HG03460 (cell line): Measurements from ENCODE around the gene RAB29.

Experiments used
- ATAC-seq: cut with Tn5 transposase; IDR thresholded peaks from one replicate; pipeline ENCODE4 v1.9.1; 2021; ENCODE audit not compliant: unreplicated experiment

RAB29 gene, protein sequence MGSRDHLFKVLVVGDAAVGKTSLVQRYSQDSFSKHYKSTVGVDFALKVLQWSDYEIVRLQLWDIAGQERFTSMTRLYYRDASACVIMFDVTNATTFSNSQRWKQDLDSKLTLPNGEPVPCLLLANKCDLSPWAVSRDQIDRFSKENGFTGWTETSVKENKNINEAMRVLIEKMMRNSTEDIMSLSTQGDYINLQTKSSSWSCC

DNA sequence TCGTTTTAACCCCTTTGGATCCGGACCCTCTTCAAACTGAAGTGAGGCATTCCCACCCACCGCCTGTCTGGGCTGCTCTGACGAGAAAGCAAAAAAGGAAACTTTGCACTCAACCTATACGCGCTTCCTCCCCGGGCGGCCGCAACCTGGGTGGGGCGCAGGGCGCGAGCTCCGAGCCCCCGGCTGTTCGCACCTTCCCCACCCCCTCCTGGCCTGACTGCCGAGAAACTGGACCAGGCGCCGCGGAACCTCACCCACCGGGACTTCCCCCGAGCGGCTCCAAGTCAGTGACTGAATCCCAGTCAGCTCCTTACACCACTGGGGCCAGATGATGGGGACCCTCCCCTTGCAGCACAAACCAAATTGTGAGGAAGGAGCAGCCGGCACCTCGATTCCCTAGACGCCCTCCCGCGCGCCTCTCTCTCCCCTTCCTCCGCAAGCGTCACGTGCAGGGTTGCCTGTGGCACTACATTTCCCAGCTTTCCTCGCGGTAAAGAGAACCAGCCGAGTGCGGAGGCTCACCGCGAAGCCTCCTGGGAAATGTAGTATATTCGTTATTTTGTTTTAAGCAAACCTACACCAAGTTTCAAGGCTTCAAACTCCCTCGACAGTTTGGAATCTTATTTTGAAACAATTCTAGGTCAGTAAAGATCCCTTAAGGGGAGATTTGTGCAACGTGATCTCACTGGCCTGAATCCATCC, at the start of gene RAB29:
RAB29 (minus strand) TSS at position 468 of the 702 bp plus-strand sequence. CDS start 526 bp downstream, outside the sequence.
- ATAC-seq = peak; percentile 74

DNA sequence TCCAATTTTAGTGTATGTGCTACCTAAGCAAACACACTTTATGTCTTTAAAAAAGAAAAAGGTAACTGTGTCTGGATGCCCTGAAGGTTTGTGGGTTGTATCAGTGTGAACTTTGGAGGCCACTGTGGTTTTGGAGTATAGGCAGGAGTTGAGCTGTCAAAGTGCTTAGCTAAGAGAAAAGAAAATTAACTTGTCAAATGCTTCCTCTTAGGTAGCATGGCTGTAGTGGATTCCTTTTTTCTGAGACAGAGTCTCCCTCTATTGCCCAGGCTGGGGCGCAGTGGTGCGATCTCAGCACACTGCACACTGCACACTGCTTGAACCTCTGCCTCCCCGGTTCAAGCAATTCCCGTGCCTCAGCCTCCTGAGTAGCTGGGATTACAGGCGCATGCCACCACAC, 48.9 kb upstream of the RAB29 start:
- no peak for ATAC-seq

DNA sequence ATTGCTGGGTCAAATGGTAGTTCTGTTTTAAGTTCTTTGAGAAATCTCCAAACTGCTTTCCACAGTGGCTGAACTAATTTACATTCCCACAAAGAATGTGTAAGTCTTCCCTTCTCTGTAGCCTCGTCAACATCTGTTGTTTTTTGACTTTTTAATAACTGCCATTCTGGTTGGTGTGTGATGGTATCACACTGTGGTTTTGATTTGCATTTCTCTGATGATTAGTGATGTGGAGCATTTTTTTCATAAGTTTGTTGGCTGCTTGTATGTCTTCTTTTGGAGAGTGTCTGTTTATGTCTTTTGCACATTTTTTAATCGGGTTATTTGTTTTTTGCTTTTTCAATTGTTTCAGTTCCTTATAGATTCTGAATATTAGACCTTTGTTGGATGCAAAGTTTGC, 48.0 kb upstream of the RAB29 start:
- ATAC-seq = peak; percentile 48

DNA sequence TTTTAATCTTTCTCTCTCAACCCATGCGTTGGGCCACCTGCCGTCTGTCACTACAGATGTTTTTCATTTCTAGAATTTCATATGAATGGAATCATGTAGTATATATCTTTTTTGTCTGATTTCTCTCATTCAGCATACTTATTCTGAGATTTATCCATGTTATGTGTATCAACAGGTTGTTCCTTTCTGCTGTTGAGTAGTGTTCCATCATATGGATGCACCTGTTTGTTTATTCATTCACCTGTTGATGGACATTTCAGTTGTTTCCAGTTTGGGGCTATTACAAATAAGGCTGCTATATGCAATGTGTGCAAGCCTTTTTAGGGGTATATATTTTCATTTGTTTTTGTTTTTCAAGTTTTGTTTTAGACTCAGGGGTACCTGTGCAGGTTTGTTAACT, 47.1 kb upstream of the RAB29 start:
- ATAC-seq = no peak

DNA sequence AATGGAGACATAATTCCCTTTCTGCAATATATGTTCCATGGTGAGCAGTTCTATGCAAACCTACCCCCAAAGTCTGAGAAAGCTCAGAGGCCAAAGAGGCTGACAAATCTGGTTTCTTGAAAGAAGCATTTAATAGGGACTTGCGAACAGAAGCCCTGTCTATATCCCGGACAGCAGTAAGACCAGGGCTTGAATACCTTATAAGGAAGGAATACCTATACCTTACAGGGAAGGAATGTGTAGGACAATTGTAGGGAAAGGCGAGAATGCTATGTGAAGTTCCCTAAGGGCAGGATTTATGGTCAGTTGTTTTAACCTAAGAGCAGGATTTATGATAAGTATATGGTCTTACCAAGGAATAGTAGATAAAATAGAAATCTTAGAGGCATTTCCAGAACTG, 42.7 kb upstream of the RAB29 start:
- ATAC-seq = no peak

DNA sequence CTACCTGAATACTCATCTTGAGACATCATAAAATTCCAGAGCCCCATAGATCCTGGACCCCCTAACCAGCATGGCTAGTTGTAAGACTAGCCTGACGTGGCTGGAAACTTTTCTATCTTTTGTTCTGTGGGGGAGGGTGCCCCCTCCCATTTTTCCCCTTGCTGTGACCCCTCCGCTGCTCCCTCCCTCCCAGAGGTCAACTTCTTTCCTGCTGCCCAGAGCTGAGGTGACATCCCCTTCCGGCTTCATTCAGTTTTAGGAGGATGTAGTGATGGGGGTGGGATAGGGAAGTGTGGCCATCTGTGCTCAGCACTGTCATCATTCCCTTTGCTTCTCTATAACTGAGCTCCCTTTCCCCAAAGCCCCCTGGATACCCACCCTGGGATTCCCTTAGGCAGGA, 42.1 kb upstream of the RAB29 start:
- no peak for ATAC-seq

DNA sequence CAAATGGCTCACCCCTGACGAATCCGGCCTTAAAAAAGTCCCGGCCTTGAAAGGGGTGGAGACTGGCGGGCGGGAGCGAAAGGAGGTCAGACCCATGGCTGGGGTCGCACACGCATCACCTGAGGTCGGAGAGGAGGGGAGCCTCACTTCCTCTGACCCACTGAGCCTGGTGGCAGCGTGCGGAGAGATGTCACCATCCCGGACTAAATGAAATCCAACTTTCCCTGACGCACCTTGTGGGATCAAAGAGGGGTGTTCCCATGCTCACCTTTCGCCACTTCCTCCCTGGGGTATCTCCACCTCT, 38.4 kb upstream of the RAB29 start:
- peak; percentile 14 for ATAC-seq

DNA sequence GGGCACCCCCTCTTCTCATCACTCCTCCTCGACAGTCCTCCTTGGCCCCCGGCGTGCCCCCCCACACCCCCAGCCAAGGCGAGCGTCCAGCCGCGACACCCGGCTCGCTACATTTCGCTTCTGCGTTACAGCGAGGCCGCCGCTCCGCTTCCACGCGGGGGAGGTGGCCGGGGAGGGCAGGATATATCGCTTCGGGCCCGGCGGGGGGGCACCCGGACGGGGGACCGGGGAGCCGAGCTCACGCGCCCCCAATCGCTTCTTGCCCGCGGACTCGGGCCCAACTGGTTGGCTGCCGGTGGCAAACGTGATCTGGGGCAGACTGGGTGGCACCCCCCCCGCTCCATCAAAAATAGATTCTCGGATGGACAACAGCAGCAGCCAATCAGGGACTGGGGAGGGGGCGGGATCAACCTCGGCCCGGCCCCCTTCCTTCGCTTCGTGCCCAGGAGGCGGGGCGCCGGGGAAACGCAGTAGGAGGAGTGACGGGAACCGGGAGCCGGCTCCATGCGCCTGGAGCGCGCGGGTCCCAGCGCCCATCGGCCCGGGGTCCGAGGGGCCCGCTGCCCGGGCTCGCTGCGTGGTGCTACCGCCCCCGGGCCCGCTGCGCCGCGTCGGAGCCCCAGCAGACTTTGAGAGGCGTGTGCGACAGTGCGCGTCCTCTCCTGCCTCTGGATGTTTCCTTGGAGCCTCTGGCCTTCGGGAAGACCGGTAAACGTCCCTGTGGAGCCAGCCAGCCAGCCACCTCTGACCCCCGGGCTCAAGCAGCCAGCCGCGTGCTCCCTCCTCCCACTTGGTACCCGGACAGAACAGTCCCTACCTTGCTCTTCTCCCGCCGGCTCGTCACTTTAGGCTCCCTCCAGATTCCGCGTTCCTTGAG, 37.8 kb upstream of the RAB29 start, which contains the start of gene SLC41A1:
SLC41A1 (minus strand) TSS at position 321 of the 877 bp plus-strand sequence. CDS start 2,757 bp downstream, outside the sequence.
- peak; percentile 84 for ATAC-seq

DNA sequence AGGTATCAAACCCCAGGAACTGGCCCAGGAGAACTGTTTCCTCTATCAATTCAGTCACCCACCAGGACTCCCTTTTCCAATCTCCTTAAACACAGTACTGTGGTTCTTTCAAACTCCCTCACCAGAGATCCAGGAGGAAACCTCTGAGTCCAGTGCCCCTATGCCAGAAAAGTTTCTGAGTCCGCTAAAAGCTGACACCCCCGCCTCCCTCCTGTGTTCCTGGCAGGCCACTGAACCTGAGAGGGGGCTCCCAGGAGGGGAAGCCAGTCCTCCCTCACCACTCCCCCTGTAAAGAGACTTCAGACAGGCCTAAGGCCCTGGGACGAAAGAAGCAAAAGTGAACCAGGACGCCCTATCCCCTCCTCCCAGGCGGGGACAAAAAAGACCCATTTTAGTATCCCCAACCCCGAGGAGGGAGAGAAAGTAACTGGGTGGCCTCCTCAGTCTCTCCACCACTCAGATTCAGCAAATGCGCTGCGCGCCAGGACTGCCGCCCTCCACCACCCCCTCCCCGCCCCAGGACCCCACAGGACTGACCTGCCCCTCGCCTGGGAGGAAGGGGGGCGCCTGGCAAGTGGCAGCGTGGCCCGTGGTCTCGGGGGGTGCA, 37.1 kb upstream of the RAB29 start:
- peak; percentile 4 for ATAC-seq

DNA sequence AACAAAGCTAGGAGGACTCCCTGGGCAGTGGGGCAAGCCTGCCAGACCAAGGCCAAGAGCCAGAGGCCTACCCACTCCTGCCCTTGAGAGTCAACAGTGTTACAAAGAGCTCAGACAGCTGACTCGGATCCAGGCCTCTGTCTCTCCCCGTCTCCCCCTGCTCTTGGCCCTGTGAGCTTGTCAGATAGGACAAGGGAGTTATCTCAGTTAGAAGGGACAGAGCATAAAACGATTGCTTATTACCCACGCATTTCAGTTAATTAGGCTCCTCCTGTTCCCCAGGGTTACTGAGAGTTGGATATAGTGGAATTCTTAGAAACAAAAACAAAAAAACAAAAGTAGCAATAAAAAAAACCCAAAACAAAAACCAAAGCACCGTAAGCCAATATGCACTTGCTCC, 36.4 kb upstream of the RAB29 start:
- ATAC-seq = no peak

DNA sequence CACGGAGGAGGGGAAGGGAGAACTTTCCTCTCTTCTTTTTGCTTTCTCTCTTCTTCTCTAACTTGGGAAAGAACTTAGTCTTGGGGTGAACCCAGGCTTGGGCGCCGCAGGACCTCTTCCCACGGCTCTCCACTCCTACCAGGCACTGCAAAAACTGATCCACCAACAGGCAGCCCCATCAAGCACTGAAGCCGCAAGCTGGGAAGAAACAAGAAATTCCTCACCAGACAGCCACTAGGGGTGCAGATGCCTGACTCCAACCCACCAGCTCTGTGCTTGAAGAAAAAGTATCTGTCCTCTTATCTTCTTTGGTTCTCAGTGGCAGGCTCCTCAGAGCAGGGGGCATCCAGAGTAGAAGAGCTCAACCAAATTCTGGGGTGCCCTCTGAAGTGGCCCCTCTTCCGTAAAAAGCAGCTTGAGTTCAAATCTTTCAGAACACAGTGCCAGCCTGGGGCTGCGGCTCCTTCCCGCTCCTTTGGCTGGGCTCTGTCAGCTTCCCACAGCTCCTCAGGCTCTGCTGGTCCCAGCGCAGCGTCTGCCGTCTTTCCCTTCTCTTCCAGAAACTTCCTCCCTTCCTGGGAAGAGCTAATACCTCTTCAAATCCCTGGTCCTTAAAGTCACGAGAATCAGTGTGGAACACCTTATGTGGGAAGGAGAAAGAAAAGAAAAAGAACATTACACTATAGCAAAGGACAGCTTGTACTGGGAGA, 35.3 kb upstream of the RAB29 start:
- no peak for ATAC-seq

DNA sequence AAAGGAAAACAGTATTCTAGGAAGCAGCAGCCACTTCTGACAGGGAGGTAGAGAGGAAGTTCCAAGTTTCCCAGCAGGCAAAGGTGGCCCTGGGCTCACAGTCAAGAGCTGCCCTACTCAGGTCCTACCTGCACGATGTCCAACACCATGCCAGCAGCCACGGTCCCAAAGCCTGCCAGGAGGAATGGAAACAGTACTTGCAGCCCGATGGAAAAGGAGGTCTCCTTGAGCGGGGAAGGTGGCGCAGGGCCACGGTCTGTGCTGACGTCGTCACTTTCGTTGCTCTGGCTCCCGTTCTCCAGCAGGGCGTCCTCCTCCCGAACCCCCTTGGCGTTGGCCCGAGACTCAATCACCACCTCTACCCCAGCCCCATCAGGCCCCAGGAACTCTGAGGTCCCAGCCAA, 34.7 kb upstream of the RAB29 start:
- ATAC-seq = no peak

DNA sequence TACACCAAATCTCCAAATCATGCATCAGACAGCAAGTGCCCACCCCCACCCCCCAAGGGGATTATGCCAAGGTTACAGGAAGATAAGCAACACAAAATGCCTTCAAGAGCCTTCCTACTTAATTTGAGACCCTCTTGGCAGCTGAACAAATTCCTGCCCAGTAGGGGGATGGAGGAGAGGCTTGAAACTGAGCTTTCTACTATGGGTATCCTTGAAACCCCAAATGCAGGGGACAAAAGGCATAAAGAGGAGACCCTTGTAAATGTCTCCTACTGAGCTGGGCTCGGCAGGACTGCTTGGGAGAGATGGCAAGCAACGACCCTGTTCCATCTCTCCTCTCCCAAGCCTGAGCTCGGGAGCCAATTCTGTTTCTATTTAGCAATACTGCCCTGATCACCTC, 34.2 kb upstream of the RAB29 start:
- no peak for ATAC-seq

DNA sequence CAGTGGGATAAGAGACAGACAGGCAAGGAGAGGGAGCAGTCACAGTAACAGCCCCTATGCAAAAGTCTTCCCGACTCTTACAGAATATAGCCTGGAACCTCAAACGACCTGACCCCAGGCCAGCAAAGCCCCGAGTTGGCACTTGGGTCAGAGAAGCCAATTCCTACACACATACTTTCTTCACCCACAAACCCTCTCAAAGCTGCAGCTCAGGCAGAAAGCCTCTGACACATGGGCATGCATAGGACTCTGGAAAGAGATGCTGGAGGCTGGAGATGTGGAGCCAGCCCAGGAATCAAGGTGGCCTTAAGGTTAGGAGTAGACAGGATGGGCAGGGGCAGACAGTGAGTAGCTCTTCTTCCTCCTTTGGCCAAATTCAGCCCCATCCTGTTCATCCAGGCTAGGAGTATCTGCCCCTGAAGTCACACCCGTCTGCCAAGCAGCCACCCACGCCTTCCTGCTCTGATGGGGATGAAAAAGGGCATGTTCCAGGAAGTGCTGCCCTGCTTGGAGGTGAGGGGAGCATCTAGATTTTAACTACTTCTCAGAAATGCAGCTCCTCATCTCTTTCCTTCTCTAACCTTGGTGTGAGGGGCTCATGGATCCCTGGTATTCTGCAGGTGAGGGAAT, 29.9 kb upstream of the RAB29 start:
- no peak for ATAC-seq

DNA sequence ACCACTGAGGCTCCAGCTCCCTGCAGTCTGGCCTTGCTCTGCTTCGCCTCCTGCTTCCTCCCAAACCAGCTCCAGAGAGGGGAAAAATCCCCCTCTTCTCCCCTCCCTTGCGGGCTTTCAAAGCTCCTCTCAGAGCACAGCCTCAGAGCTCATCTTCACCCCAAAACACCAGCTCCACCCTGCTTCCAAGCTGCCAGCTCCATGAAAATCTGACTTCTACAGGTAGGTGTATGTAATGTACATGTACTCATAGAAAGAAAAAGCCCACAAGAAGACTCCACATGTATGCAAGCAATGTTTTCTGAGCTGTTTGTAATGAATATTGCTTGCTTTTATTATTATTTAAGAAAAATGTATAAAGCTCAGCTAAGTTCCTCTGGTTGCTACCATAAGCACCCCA, 29.3 kb upstream of the RAB29 start:
- ATAC-seq = no peak

DNA sequence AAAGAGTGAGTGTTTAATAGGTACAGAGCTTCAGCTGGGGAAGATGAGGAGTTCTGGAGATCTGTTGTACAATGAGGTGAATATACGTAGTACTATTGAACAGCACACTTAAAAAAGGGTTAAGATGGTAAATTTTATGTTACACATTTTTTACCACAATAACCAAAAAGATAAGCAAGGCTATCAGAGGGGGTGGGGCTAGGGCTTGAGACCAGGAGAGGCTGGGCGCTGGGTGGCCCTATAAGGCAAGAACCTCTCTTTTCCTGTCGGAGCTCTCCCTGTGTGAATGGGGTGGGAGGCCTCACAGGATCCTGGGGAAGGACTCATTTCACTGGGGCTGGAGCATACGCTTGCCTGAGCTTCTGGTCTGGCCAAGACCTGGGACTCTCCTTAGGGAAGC, 28.7 kb upstream of the RAB29 start:
- no peak for ATAC-seq

DNA sequence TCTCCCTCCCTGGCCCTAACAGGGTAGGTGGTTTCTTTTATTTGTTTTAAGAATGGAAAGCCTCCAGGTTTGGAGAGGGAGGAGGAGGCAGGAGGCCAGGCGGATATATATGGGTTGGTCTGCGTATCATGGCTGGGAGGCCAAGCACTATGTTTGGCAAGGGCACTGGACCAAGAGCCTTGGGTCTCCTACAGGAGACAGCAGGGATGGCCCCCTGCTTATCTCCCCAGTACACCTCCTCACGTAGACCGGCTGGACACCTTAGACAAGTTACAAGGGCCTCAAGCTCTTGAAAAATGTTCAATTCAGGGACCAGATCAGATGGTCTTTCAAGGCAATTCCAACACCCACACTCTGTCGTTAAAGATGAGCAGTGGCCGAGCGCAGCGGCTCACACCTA, 26.8 kb upstream of the RAB29 start:
- no peak for ATAC-seq

DNA sequence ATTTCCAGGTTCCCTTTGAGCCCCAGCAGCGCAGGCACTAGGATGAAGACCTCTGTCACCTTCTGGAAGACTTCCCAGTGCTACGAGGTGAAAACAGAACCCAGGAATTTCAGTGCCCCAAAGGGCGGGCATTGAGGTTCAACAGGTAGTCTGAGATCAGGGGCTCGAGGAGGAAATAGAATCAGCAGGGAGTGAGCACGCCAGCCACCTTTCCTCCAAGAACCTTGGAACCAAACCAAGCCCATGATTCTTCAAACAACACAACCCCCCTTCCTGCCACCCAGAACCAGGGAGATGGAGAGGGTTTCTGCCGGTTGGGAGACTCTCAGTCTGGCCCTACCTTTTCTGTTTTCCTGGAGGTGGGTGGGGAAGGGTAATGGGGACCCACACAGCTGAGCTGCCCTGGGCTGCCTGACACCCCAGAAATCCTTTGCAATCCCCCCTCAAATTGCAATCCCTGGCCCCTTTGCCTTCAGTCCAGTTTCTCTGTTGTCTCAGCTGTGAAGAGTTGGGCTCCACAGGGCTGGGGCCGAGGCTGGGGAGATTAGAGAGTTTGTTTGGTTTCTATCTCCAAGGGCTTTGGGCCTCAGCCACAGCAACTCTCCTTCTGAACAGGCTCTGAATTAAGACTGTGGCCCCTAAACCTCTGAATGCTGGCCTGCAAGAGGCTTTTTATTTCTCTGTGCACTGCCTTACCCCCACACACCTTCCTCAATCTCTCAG, 25.9 kb upstream of the RAB29 start:
- no peak for ATAC-seq

DNA sequence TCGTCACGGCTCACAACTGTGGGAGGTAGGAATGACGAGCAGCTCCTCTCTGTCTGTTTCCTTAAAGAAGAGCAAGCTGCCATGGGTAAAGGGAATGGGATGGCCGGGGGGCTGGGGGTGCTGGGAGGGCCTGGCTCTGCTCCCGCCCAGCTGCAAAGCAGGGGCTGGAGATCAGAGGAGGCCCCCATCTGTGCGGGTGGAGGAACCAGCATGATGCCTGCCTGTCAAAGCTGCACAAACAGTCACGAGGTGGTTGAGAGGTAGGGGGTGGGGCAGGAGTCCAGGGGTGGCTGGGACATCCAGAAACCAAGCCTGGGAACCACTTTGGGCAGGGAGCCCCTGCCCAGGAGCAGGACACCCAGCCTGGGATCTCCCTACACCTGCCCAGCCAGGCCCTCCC, 25.1 kb upstream of the RAB29 start:
- ATAC-seq = no peak

DNA sequence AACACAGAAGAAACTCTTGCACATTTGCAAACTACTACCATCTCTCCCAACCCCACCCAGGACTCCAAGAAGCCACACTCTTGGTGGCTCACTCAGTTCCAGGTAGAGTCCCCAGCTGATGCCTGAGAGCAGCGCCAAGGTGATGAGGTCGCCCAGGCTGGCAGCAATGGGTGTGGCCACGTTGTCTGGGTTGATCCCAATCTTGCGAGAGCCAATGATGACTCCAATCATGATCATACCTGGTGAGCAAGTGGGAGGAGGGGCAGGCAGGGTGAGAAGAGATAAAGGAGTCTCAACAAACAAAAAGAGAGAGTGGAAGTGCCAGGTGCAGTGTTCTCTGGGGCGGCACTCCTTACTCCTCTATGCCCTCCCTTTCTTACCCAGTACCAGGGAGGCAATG, 23.3 kb upstream of the RAB29 start:
- no peak for ATAC-seq
